A673 (cell line): Measurements from ENCODE around the gene ZNF786. TPM values are rescaled to one million over a fixed set of nuclear protein-coding genes. Genes with fewer than 3 reads are reported as not detected.

Source experiments
- BruUV-seq: library from RNA; stranded (reverse); fragments of 400-500 nt; replicated peaks from 2 replicates; lab custom pipeline; 2021; lab: Mats Ljungman, UMichigan
- CTCF ChIA-PET: fragments of 300-600 bp; sonication (Branson Sonifier 250); formaldehyde crosslinking; loops from one replicate; lab custom pipeline; 2022; ENCODE audit warnings: antibody characterized with exemption; lab: Charles Lee
- POLR2A ChIA-PET: fragments of 300-600 bp; sonication (Branson Sonifier 250); formaldehyde crosslinking; loops from one replicate; lab custom pipeline; 2022; ENCODE audit warnings: antibody characterized with exemption; ENCODE audit not compliant: low non-redundant PET; lab: Charles Lee
- DNase-seq: peaks from one replicate; pipeline ENCODE4 v3.0.0-alpha.2; 2015; ENCODE audit warnings: low spot score
- H3K27ac ChIP-seq: fragments of 200-600 bp; sonication (generic); 2 replicates; pipeline ENCODE4 v1.5.1; 2016; ENCODE audit warnings: mixed run types, low read depth, mild to moderate bottlenecking, mixed read lengths, antibody characterized with exemption, low read length; ENCODE audit not compliant: poor library complexity, severe bottlenecking
- H3K27me3 ChIP-seq: fragments of 200-600 bp; sonication (generic); replicated peaks from 2 replicates; pipeline ENCODE4 v1.6.1; 2017; ENCODE audit warnings: mixed run types, low read depth, mild to moderate bottlenecking, mixed read lengths, antibody characterized with exemption, low read length; ENCODE audit not compliant: insufficient read depth, poor library complexity
- H3K36me3 ChIP-seq: fragments of 200-600 bp; sonication (generic); 2 replicates; pipeline ENCODE4 v1.6.1; 2016; ENCODE audit warnings: mixed run types, mild to moderate bottlenecking, mixed read lengths, antibody characterized with exemption, low read length; ENCODE audit not compliant: insufficient read depth, poor library complexity, severe bottlenecking
- H3K4me1 ChIP-seq: fragments of 200-600 bp; sonication (generic); 2 replicates; pipeline ENCODE4 v1.6.1; 2017; ENCODE audit warnings: mixed run types, mild to moderate bottlenecking, mixed read lengths, antibody characterized with exemption, low read length; ENCODE audit not compliant: insufficient read depth, poor library complexity, severe bottlenecking
- H3K4me3 ChIP-seq: fragments of 200-600 bp; sonication (generic); 2 replicates; pipeline ENCODE4 v1.5.1; 2016; ENCODE audit warnings: low read depth, mixed run types, mild to moderate bottlenecking, mixed read lengths, low read length; ENCODE audit not compliant: poor library complexity, severe bottlenecking
- H3K9me3 ChIP-seq: fragments of 200-600 bp; sonication (generic); 2 replicates; pipeline ENCODE4 v1.6.1; 2016; ENCODE audit warnings: mixed run types, low read depth, mild to moderate bottlenecking, mixed read lengths, antibody characterized with exemption, low read length; ENCODE audit not compliant: poor library complexity, severe bottlenecking
- CTCF ChIP-seq: fragments of 300-800, 200-600 bp; sonication (generic); conservative IDR thresholded peaks from 2 replicates; pipeline ENCODE4 v1.5.1; 2017; ENCODE audit warnings: low read depth, mild to moderate bottlenecking, antibody characterized with exemption, low read length, moderate library complexity, mixed read lengths
- EZH2 ChIP-seq: fragments of 200-600 bp; sonication (generic); IDR thresholded peaks from 2 replicates; pipeline ENCODE4 v1.6.1; 2017; ENCODE audit warnings: borderline replicate concordance, low read depth, mild to moderate bottlenecking, mixed read lengths, antibody characterized with exemption, low read length; ENCODE audit not compliant: poor library complexity, severe bottlenecking
- intact Hi-C: fragments of 100-400 bp; cut with micrococcal nuclease; formaldehyde crosslinking; loops from one replicate; pipeline ENCODE4 v1.10.0; 2022; ENCODE audit not compliant: unreplicated experiment
- total RNA-seq: library from RNA; stranded (reverse); gene quantifications from 2 replicates; pipeline ENCODE4 v1.2.3, GENCODE V29; 2021

ZNF786 gene
- total RNA-seq, 1 experiment from 2014 or later: 9.8 TPM

DNA sequence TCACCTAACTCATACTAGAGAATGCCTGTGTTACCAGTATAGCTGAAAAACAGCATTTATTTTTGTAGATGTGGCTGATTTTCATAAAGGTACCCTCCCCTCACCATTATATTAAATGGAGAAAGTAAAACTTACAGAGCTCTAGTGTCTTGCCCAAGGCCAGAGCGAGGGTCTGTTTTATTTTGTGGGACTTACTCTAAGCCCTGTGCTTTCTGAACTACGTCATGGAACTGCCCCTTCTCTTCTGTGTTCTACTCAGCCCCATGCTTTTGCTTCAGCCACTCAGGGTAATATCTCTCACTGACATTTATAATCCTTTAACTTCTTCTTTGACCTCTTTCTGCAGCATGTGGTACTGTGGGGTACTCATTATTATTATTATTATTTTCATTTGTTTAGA is 10.3 kb upstream of the ZNF786 start:
- CTCF ChIA-PET: no interaction called here

DNA sequence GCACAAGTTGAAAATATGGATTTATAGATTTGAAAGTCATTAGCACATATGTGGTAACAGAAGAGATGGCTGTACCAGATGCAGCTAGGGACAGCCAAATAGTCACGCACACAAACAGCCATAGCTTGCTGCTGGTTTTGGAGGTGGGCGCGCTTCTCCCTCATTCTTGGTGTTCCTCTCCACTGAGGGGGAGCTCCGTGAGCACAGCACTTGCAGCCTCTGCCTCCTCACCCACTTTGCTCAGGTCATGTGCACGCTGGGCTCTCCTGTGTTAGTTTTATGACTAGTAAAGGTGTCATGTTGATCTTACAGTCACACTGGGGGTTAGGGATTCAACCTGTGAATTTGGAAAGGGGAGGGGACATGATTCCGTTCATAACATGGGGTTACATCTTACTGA is 8.5 kb upstream of the ZNF786 start:
- DNase-seq: no peak
- H3K27ac ChIP-seq: no peak overlapping the region
- intact Hi-C loops: no loop called here
- H3K9me3 ChIP-seq: no peaks in the 10 kb centered on the region
- TF ChIP-seq CTCF: no peak
- no peak for TF ChIP-seq EZH2
- CTCF ChIA-PET: no interaction called here
- POLR2A ChIA-PET: interaction anchor here (0.6 kb wide), 1 partner anchor 94 kb away, joined by 3 read pairs; no protein-coding TSS in a partner anchor
- H3K36me3 ChIP-seq: no peaks in the 10 kb centered on the region
- no peaks in the 10 kb centered on the region for H3K27me3 ChIP-seq
- no peaks in the 10 kb centered on the region for H3K4me1 ChIP-seq
- H3K4me3 ChIP-seq: no peak overlapping the region
- no TSS peak for BruUV-seq

More for the DNA sequence above, 10.3 kb upstream of the ZNF786 start:
- no peak for DNase-seq
- Histone ChIP-seq H3K27me3 (no peaks in the 10 kb centered on the region), H3K27ac (no peak overlapping the region), H3K36me3 (no peaks in the 10 kb centered on the region), H3K9me3 (no peaks in the 10 kb centered on the region), H3K4me3 (no peak overlapping the region), H3K4me1 (no peaks in the 10 kb centered on the region)
- intact Hi-C loops: no loop called here
- no TSS peak for BruUV-seq
- POLR2A ChIA-PET: no interaction called here
- TF ChIP-seq CTCF (no peak), EZH2 (no peak)

DNA sequence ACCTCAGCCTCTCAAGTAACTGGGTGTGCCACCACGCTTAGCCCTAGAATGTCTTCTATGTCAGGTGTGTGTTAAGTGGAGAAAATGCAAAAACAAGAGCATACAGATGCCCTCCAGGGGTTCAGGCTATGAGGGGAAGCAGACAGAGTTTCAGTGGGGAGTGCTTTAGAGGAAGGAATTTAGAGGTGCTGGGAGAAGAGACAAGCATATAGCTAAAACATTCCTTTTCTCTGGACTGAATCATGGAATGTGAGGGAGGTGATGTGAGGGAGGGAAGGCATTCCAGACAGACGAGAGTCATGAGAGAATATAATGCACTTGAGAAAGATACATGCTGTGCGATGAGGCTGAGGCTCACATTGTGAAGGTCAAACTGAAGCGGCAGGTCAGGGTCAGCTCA is 6.6 kb upstream of the ZNF786 start:
- ChIA-PET CTCF (interaction anchor here (0.6 kb wide), 1 partner anchor 629 kb away, joined by 6 read pairs; no protein-coding TSS in a partner anchor), POLR2A (no interaction called here)
- intact Hi-C loops: no loop called here
- Histone ChIP-seq H3K27ac (no peak overlapping the region), H3K36me3 (no peaks in the 10 kb centered on the region), H3K4me3 (no peak overlapping the region), H3K4me1 (no peaks in the 10 kb centered on the region), H3K27me3 (no peaks in the 10 kb centered on the region), H3K9me3 (no peaks in the 10 kb centered on the region)
- TF ChIP-seq EZH2: no peak
- TF ChIP-seq CTCF: no peak
- DNase-seq: no peak
- no TSS peak for BruUV-seq
